MM.1S (cell line): ENCODE results near the gene DENND5A.

ENCODE experiments used
- DNase-seq: peaks from one replicate; pipeline ENCODE4 v3.0.0-alpha.2; 2015
- H2AFZ ChIP-seq: fragments of 300-600 bp; sonication (generic); 2 replicates; pipeline ENCODE4 v1.6.0; 2016; ENCODE audit warnings: antibody characterized with exemption, low read length
- H3F3A ChIP-seq: fragments of 300-600 bp; sonication (generic); 2 replicates; pipeline ENCODE4 v1.6.1; 2016; ENCODE audit warnings: mild to moderate bottlenecking, antibody characterized with exemption, low read length, moderate library complexity, mixed read lengths; ENCODE audit not compliant: insufficient read depth
- H3K27ac ChIP-seq: fragments of 300-600 bp; sonication (generic); 2 replicates; pipeline ENCODE4 v1.5.1; 2016; ENCODE audit warnings: mild to moderate bottlenecking, low read length
- H3K27me3 ChIP-seq: fragments of 300-600 bp; sonication (generic); replicated peaks from 2 replicates; pipeline ENCODE4 v1.6.0; 2016; ENCODE audit warnings: low read length; ENCODE audit not compliant: insufficient read depth
- H3K36me3 ChIP-seq: fragments of 300-600 bp; sonication (generic); replicated peaks from 2 replicates; pipeline ENCODE4 v1.6.1; 2016; ENCODE audit warnings: mild to moderate bottlenecking, low read length, mixed read lengths; ENCODE audit not compliant: insufficient read depth
- H3K4me1 ChIP-seq: fragments of 300-600 bp; sonication (generic); 2 replicates; pipeline ENCODE4 v1.6.1; 2016; ENCODE audit warnings: low read length, mixed read lengths
- H3K4me2 ChIP-seq: fragments of 300-600 bp; sonication (generic); 2 replicates; pipeline ENCODE4 v1.6.0; 2016; ENCODE audit warnings: low read depth, low read length
- H3K4me3 ChIP-seq: fragments of 300-600 bp; sonication (generic); 2 replicates; pipeline ENCODE4 v1.5.1; 2016; ENCODE audit warnings: low read length, mixed read lengths
- H3K79me2 ChIP-seq: fragments of 300-600 bp; sonication (generic); 2 replicates; pipeline ENCODE4 v1.6.1; 2016; ENCODE audit warnings: mixed run types, low read length, mixed read lengths
- H3K9ac ChIP-seq: fragments of 300-600 bp; sonication (generic); 2 replicates; pipeline ENCODE4 v1.6.1; 2016; ENCODE audit warnings: low read length, mixed read lengths
- H3K9me2 ChIP-seq: fragments of 300-600 bp; sonication (generic); replicated peaks from 2 replicates; pipeline ENCODE4 v1.6.1; 2016; ENCODE audit warnings: mild to moderate bottlenecking, low read length, mixed read lengths; ENCODE audit not compliant: insufficient read depth
- H3K9me3 ChIP-seq: fragments of 300-600 bp; sonication (generic); replicated peaks from 2 replicates; pipeline ENCODE4 v1.6.1; 2016; ENCODE audit warnings: mild to moderate bottlenecking, low read length, mixed read lengths; ENCODE audit not compliant: insufficient read depth
- H4K20me1 ChIP-seq: fragments of 300-600 bp; sonication (generic); 2 replicates; pipeline ENCODE4 v1.6.1; 2016; ENCODE audit warnings: mild to moderate bottlenecking, low read length, moderate library complexity, mixed read lengths; ENCODE audit not compliant: insufficient read depth
- EZH2 ChIP-seq: fragments of 300-600 bp; sonication (generic); optimal IDR thresholded peaks from 2 replicates; pipeline ENCODE3; 2017; ENCODE audit warnings: low read depth, mild to moderate bottlenecking, antibody characterized with exemption, low read length, mixed read lengths
- EZH2phosphoT487 ChIP-seq: fragments of 300-600 bp; sonication (generic); IDR thresholded peaks from 2 replicates; pipeline ENCODE4 v1.6.1; 2018; ENCODE audit warnings: antibody characterized with exemption, low read length
- TF ChIP-seq, protein P1 (sequence below): fragments of 300-600 bp; sonication (generic); IDR thresholded peaks from 2 replicates; pipeline ENCODE4 v1.5.1; 2016; ENCODE audit warnings: antibody characterized with exemption, low read length, mixed read lengths

Gene DENND5A

GRCh38 chr11:9144828-9145227 is 120.3 kb downstream of the DENND5A start:
- Histone ChIP-seq H3K27ac (no peak overlapping the region), H3K9me3 (no peaks in the 10 kb centered on the region), H2AFZ (no peak overlapping the region), H3K36me3 (no peaks in the 10 kb centered on the region), H4K20me1 (no peaks in the 10 kb centered on the region), H3K27me3 (peaks cover 6% of the 10 kb centered on the region; the same call in 1 of the 2 replicates), H3K9me2 (no peaks in the 10 kb centered on the region), H3K4me2 (no peak overlapping the region), H3K4me3 (no peak overlapping the region), H3K4me1 (peaks cover 20% of the 10 kb centered on the region), H3K9ac (no peak overlapping the region), H3K79me2 (no peaks in the 10 kb centered on the region), H3F3A (peaks cover 8% of the 10 kb centered on the region; the same call in 1 of the 2 replicates)
- no peak for DNase-seq
- TF ChIP-seq, protein P1, sequence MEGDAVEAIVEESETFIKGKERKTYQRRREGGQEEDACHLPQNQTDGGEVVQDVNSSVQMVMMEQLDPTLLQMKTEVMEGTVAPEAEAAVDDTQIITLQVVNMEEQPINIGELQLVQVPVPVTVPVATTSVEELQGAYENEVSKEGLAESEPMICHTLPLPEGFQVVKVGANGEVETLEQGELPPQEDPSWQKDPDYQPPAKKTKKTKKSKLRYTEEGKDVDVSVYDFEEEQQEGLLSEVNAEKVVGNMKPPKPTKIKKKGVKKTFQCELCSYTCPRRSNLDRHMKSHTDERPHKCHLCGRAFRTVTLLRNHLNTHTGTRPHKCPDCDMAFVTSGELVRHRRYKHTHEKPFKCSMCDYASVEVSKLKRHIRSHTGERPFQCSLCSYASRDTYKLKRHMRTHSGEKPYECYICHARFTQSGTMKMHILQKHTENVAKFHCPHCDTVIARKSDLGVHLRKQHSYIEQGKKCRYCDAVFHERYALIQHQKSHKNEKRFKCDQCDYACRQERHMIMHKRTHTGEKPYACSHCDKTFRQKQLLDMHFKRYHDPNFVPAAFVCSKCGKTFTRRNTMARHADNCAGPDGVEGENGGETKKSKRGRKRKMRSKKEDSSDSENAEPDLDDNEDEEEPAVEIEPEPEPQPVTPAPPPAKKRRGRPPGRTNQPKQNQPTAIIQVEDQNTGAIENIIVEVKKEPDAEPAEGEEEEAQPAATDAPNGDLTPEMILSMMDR = no peak
- TF ChIP-seq EZH2 (no peak), EZH2phosphoT487 (no peak)

DNA sequence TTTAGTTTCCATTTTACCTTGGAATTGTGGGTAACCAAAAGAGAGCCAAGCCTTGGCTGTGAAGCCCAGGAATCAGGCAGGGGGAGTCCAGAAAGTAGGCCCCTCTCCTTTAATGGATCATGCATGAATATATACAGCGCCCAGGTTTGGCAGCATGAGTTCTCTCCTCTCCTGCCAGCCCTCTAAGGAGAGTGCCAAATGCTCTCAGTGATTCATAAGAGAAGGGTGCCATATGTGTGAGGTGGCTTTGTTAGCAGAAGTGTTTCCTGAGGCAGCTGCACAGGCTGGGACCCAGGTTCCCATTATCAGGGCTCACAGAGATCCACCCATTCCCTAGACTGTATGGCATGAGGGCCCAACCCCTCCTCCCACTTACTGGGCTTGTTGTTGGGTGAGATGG is 121.4 kb downstream of the DENND5A start:
- no peak overlapping the region for H3K27ac ChIP-seq
- TF ChIP-seq, protein P1 = no peak
- TF ChIP-seq EZH2phosphoT487 = no peak
- no peak for TF ChIP-seq EZH2

DNA sequence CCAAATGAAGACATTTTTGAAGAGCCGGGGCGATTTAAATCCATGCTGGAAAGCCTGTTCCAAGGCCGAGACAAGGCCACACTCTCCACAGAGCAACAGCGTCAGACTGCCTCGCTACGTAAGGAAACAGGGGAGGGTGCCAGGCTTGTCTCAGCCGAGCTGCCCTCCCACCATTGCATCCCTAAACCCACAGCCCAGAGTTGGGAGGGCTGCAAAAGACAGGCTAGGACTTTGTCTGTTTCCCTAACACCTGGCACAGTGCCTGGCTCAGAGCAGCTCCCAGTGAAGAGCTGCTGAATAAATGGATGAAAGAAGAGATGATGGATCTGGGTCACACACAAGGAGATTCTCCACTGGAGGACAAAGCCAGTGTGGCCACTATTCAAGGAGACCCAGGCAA is 122.4 kb downstream of the DENND5A start:
- H4K20me1 ChIP-seq = no peaks in the 10 kb centered on the region
- H3K27ac ChIP-seq = no peak overlapping the region
- TF ChIP-seq EZH2phosphoT487 = no peak
- TF ChIP-seq, protein P1 = no peak
- TF ChIP-seq EZH2 = no peak
- no peak overlapping the region for H3K4me3 ChIP-seq
- H3K9me3 ChIP-seq = no peaks in the 10 kb centered on the region
- no peak for DNase-seq
- H3F3A ChIP-seq = no peaks in the 10 kb centered on the region
- no peak overlapping the region for H3K9ac ChIP-seq
- no peak overlapping the region for H2AFZ ChIP-seq
- H3K4me2 ChIP-seq = no peak overlapping the region
- H3K4me1 ChIP-seq = peaks cover 5% of the 10 kb centered on the region
- H3K9me2 ChIP-seq = no peaks in the 10 kb centered on the region
- H3K36me3 ChIP-seq = no peaks in the 10 kb centered on the region
- H3K27me3 ChIP-seq = peaks cover 6% of the 10 kb centered on the region; the same call in 1 of the 2 replicates
- H3K79me2 ChIP-seq = no peaks in the 10 kb centered on the region

More for the DNA sequence above, 121.4 kb downstream of the DENND5A start:
- no peaks in the 10 kb centered on the region for H3K36me3 ChIP-seq
- H3K9me3 ChIP-seq = no peaks in the 10 kb centered on the region
- H3K9ac ChIP-seq = no peak overlapping the region
- H3K27me3 ChIP-seq = peaks cover 6% of the 10 kb centered on the region; the same call in 1 of the 2 replicates
- no peaks in the 10 kb centered on the region for H3K79me2 ChIP-seq
- no peak overlapping the region for H2AFZ ChIP-seq
- peaks cover 15% of the 10 kb centered on the region for H3K4me1 ChIP-seq
- H3F3A ChIP-seq = peaks cover 8% of the 10 kb centered on the region; the same call in 1 of the 2 replicates
- H3K9me2 ChIP-seq = no peaks in the 10 kb centered on the region
- H4K20me1 ChIP-seq = no peaks in the 10 kb centered on the region
- H3K4me3 ChIP-seq = no peak overlapping the region
- no peak overlapping the region for H3K4me2 ChIP-seq
- no peak for DNase-seq
